Spleen (tissue), 7 donors: ENCODE data around the gene E4F1.

Experiments
- CTCF ChIP-seq, 11 experiments: fragments of 200-600 bp in 7 of 11; fragments of 450-650 bp in 4 of 11; sonication (generic) in 4 of 11; IDR thresholded peaks in 8 of 11; conservative IDR thresholded peaks in 3 of 11; 1 replicate in 7 of 11; 2 replicates in 4 of 11; pipeline versions ENCODE4 v1.4.0 to v1.8.0; 2016 to 2021; ENCODE audit warnings: antibody characterized with exemption in 11 of 11, inconsistent platforms in 4 of 11, mild to moderate bottlenecking in 1 of 11
- POLR2A ChIP-seq, 3 donors: fragments of 450-650 bp; IDR thresholded peaks; one replicate each; pipeline ENCODE4 v1.5.1; 2017; ENCODE audit warnings: antibody characterized with exemption in 3 of 3, mild to moderate bottlenecking in 1 of 3
- POLR2AphosphoS5 ChIP-seq, 3 donors: sonication (generic); formaldehyde crosslinking; IDR thresholded peaks; one replicate each; pipeline ENCODE4 v1.5.1; 2017; ENCODE audit warnings: antibody characterized with exemption in 3 of 3
- donor health status: DM: no; HTN: no; CAD: no; lungs with moderate emphysema.
- donor health status: DM: no; HTN: no; CAD: no.
- donor health status: DM: no; HTN: no; CAD: no.

- TF ChIP-seq CTCF (IDR thresholded peaks at IDR 0.05 in 8 of 11, conservative IDR thresholded peaks at IDR 0.05 in 3 of 11) (no peak), POLR2AphosphoS5 (IDR thresholded peaks at IDR 0.05) (no peak), POLR2A (IDR thresholded peaks at IDR 0.05) (no peak)
These were observed 21.8 kb downstream of the E4F1 start for GRCh38 chr16:2244926-2245795.
